GM20000 (cell line): Measurements from ENCODE around the gene KRT86.
"Not testable (repeated sequence)": the region's sequence is repeated elsewhere in the genome, so short reads cannot be mapped to it uniquely, and the experiment has no call there.

Experiments
- DNase-seq: peaks from one replicate; pipeline ENCODE4 v3.0.0; 2012; ENCODE audit warnings: low spot score
- CTCF ChIP-seq: IDR thresholded peaks from 2 replicates; pipeline ENCODE4 v1.5.1; 2012; ENCODE audit warnings: mild to moderate bottlenecking, control low read depth; ENCODE audit errors: extremely low read depth, missing control alignments

The KRT86 gene

GRCh38 chr12:52300796-52301691, 26.6 kb downstream of the KRT86 start:
- no peak for TF ChIP-seq CTCF
- DNase-seq, result no peak

- DNase-seq, result not testable (repeated sequence)
These were observed 27.3 kb downstream of the KRT86 start for GRCh38 chr12:52301721-52302120.

GRCh38 chr12:52302242-52302914, 27.9 kb downstream of the KRT86 start:
- DNase-seq, result not testable (repeated sequence)

- not testable (repeated sequence) for DNase-seq
These were observed 30.5 kb downstream of the KRT86 start for GRCh38 chr12:52304941-52305411.

- TF ChIP-seq CTCF, result no peak
- no peak for DNase-seq
These were observed 31.7 kb downstream of the KRT86 start for GRCh38 chr12:52305921-52306705.

GRCh38 chr12:52306731-52307130, 32.3 kb downstream of the KRT86 start:
- DNase-seq, result no peak
- TF ChIP-seq CTCF, result no peak

GRCh38 chr12:52307836-52308805, 33.7 kb downstream of the KRT86 start:
- TF ChIP-seq CTCF, result no peak
- DNase-seq, result no peak

GRCh38 chr12:52308806-52309425, 34.5 kb downstream of the KRT86 start:
- DNase-seq, result no peak
- no peak for TF ChIP-seq CTCF
